IMR-90 (cell line): ENCODE results near the gene NET1. TPM values are rescaled to one million over a fixed set of nuclear protein-coding genes. Genes with fewer than 3 reads are reported as not detected.

Experiments used
- ATAC-seq: fragments of 200-7000 bp; cut with Tn5 transposase; 2 replicates; pipeline ENCODE4 v1.9.1; 2020; ENCODE audit warnings: low read depth, mild to moderate bottlenecking, moderate library complexity
- BruUV-seq: library from RNA; stranded (reverse); fragments of 400-500 nt; replicated peaks from 2 replicates; lab custom pipeline; 2021; lab: Mats Ljungman, UMichigan
- CTCF ChIA-PET: fragments of 300-600 bp; formaldehyde crosslinking; extraction: SDS; loops from one replicate; lab custom pipeline; 2021; ENCODE audit warnings: antibody characterized with exemption; lab: Yijun Ruan, JAX
- POLR2A ChIA-PET: fragments of 300-600 bp; sonication (Branson Sonifier 250); formaldehyde crosslinking; loops from one replicate; lab custom pipeline; 2022; ENCODE audit warnings: antibody characterized with exemption; ENCODE audit not compliant: unreplicated experiment; lab: Charles Lee
- DNase-seq: peaks from one replicate; pipeline ENCODE4 v3.0.0; 2013
- H2AFZ ChIP-seq: replicated peaks from 2 replicates; pipeline ENCODE3; 2013; ENCODE audit warnings: low read length, mild to moderate bottlenecking; ENCODE audit not compliant: poor library complexity
- H2AK5ac ChIP-seq: 2 replicates; pipeline ENCODE4 v1.6.1; 2013; ENCODE audit warnings: low read depth, low read length, inconsistent platforms
- H2AK9ac ChIP-seq: replicated peaks from 2 replicates; pipeline ENCODE3; 2013; ENCODE audit warnings: mild to moderate bottlenecking, low read depth, low read length, moderate library complexity; ENCODE audit not compliant: poor library complexity
- H2BK120ac ChIP-seq: 2 replicates; pipeline ENCODE4 v1.6.1; 2013; ENCODE audit warnings: low read depth, low read length, inconsistent platforms
- H2BK15ac ChIP-seq: 3 replicates; pipeline ENCODE4 v1.6.1; 2013; ENCODE audit warnings: low read depth, low read length, inconsistent platforms
- H2BK20ac ChIP-seq: 2 replicates; pipeline ENCODE4 v1.6.1; 2013; ENCODE audit warnings: low read depth, mild to moderate bottlenecking, inconsistent platforms, low read length, moderate library complexity
- H2BK5ac ChIP-seq: 2 replicates; pipeline ENCODE4 v1.6.1; 2013; ENCODE audit warnings: mild to moderate bottlenecking, low read depth, low read length, inconsistent platforms; ENCODE audit not compliant: poor library complexity, severe bottlenecking
- H3K14ac ChIP-seq: replicated peaks from 2 replicates; pipeline ENCODE4 v1.6.1; 2013; ENCODE audit warnings: low read depth, low read length, inconsistent platforms
- H3K18ac ChIP-seq: 2 replicates; pipeline ENCODE4 v1.6.1; 2013; ENCODE audit warnings: low read depth, low read length, control low read depth
- H3K23ac ChIP-seq: 2 replicates; pipeline ENCODE4 v1.6.1; 2013; ENCODE audit warnings: low read depth, low read length, inconsistent platforms
- H3K27ac ChIP-seq: 2 replicates; pipeline ENCODE4 v1.5.1; 2013; ENCODE audit warnings: mild to moderate bottlenecking, control low read depth, low read length; ENCODE audit not compliant: insufficient read depth
- H3K27me3 ChIP-seq: 2 replicates; pipeline ENCODE4 v1.6.1; 2013; ENCODE audit warnings: low read length; ENCODE audit not compliant: control insufficient read depth, insufficient read depth
- H3K36me3 ChIP-seq: 2 replicates; pipeline ENCODE4 v1.6.1; 2013; ENCODE audit warnings: low read length, mixed read lengths; ENCODE audit not compliant: control insufficient read depth, insufficient read depth
- H3K4ac ChIP-seq: 2 replicates; pipeline ENCODE4 v1.6.1; 2013; ENCODE audit warnings: low read depth, low read length, inconsistent platforms
- H3K4me1 ChIP-seq: 2 replicates; pipeline ENCODE4 v1.6.1; 2013; ENCODE audit warnings: low read length, mixed read lengths; ENCODE audit not compliant: control insufficient read depth, insufficient read depth
- H3K4me2 ChIP-seq: 2 replicates; pipeline ENCODE4 v1.6.1; 2013; ENCODE audit warnings: low read depth, mild to moderate bottlenecking, control low read depth, low read length, moderate library complexity
- H3K4me3 ChIP-seq: 2 replicates; pipeline ENCODE4 v1.5.1; 2013; ENCODE audit warnings: low read depth, mild to moderate bottlenecking, control low read depth, low read length, moderate library complexity; ENCODE audit not compliant: insufficient read depth
- H3K56ac ChIP-seq: 2 replicates; pipeline ENCODE4 v1.6.1; 2013; ENCODE audit warnings: low read length, inconsistent platforms; ENCODE audit not compliant: insufficient read depth; ENCODE audit errors: extremely low read depth
- H3K79me1 ChIP-seq, 2 experiments: 2 replicates each; pipeline ENCODE4 v1.6.1; 2013; ENCODE audit warnings: low read length in 2 of 2, inconsistent platforms in 1 of 2, low read depth in 1 of 2
- H3K9ac ChIP-seq: 2 replicates; pipeline ENCODE4 v1.6.1; 2013; ENCODE audit warnings: low read depth, low read length, control low read depth
- H3K9me1 ChIP-seq: 2 replicates; pipeline ENCODE4 v1.6.1; 2013; ENCODE audit warnings: low read length, inconsistent platforms; ENCODE audit not compliant: insufficient read depth
- H3K9me3 ChIP-seq: 2 replicates; pipeline ENCODE4 v1.6.1; 2013; ENCODE audit warnings: low read length; ENCODE audit not compliant: control insufficient read depth, insufficient read depth
- H4K20me1 ChIP-seq: 2 replicates; pipeline ENCODE4 v1.6.1; 2013; ENCODE audit warnings: low read length, inconsistent platforms; ENCODE audit not compliant: insufficient read depth
- H4K5ac ChIP-seq: 2 replicates; pipeline ENCODE4 v1.6.1; 2013; ENCODE audit warnings: mild to moderate bottlenecking, low read depth, low read length, control low read depth
- H4K8ac ChIP-seq, 2 experiments: 2 replicates each; pipeline ENCODE4 v1.6.1; 2013; ENCODE audit warnings: low read depth in 2 of 2, low read length in 2 of 2, control low read depth in 1 of 2, inconsistent platforms in 1 of 2
- H4K91ac ChIP-seq: 2 replicates; pipeline ENCODE4 v1.6.1; 2013; ENCODE audit warnings: low read depth, low read length, inconsistent platforms; ENCODE audit not compliant: insufficient read depth
- BHLHE40 ChIP-seq: fragments of 150-350 bp; IDR thresholded peaks from 2 replicates; pipeline ENCODE4 v1.6.1; 2016; ENCODE audit warnings: mild to moderate bottlenecking, low read depth, low read length
- CEBPB ChIP-seq: IDR thresholded peaks from 2 replicates; pipeline ENCODE4 v1.6.1; 2012; ENCODE audit warnings: low read depth, low read length, improper control_type of control experiment
- CHD1 ChIP-seq: IDR thresholded peaks from 2 replicates; pipeline ENCODE4 v1.6.1; 2012; ENCODE audit warnings: low read depth, low read length, improper control_type of control experiment
- MXI1 ChIP-seq: IDR thresholded peaks from 2 replicates; pipeline ENCODE4 v1.6.1; 2012; ENCODE audit warnings: low read depth, mild to moderate bottlenecking, low read length, moderate library complexity, borderline replicate concordance
- NFE2L2 ChIP-seq: fragments of 150-350 bp; IDR thresholded peaks from 2 replicates; pipeline ENCODE4 v1.6.1; 2016; ENCODE audit warnings: low read depth, mild to moderate bottlenecking, low read length
- POLR2A ChIP-seq: IDR thresholded peaks from 2 replicates; pipeline ENCODE4 v1.6.1; 2012; ENCODE audit warnings: mild to moderate bottlenecking, low read depth, low read length
- RAD21 ChIP-seq: IDR thresholded peaks from 2 replicates; pipeline ENCODE4 v1.6.1; 2012; ENCODE audit warnings: low read length, improper control_type of control experiment
- RCOR1 ChIP-seq: IDR thresholded peaks from 2 replicates; pipeline ENCODE4 v1.6.1; 2012; ENCODE audit warnings: mild to moderate bottlenecking, low read length, improper control_type of control experiment; ENCODE audit not compliant: insufficient replicate concordance
- RFX5 ChIP-seq: IDR thresholded peaks from 2 replicates; pipeline ENCODE4 v1.8.0; 2012; ENCODE audit warnings: low read depth, mild to moderate bottlenecking, low read length, moderate library complexity
- SMC3 ChIP-seq: fragments of 150-350 bp; IDR thresholded peaks from 2 replicates; pipeline ENCODE4 v1.6.1; 2016; ENCODE audit warnings: low read depth, mild to moderate bottlenecking, antibody characterized with exemption, low read length, moderate library complexity
- WGBS, 2 experiments: methylation state at CpG; one replicate each; pipeline versions ENCODE4 v1.1.5 to v1.1.7; 2013; ENCODE audit warnings: missing lambda C conversion rate in 2 of 2; ENCODE audit not compliant: insufficient read length in 1 of 2; ENCODE audit errors: extremely low coverage in 2 of 2; 5-methylcytosine and 5-hydroxymethylcytosine counted together
- dilution Hi-C: fragments of 300-500 bp; cut with HindIII; formaldehyde crosslinking; loops from one replicate; pipeline ENCODE4 v1.14.3; 2018; ENCODE audit warnings: low sequenced_read_pairs; ENCODE audit not compliant: unreplicated experiment
- in situ Hi-C: fragments of 300-500 bp; cut with MboI; formaldehyde crosslinking; loops from 3 replicates; pipeline ENCODE4 v1.14.3; 2019; ENCODE audit warnings: low sequenced_read_pairs, inconsistent platforms, mixed read lengths
- intact Hi-C: fragments of 100-400 bp; cut with micrococcal nuclease; formaldehyde crosslinking; loops from 2 replicates; pipeline ENCODE4 v1.10.0; 2022
- polyA plus RNA-seq, 3 experiments: library from polyadenylated mRNA; depleted of rRNA; stranded (reverse); fragments of >200 nt; gene quantifications; 2 replicates each; pipeline ENCODE4 v1.2.3, GENCODE V29; 2012; ENCODE audit warnings: low replicate concordance in 1 of 3
- total RNA-seq: library from RNA; depleted of rRNA; stranded (reverse); fragments of >200 nt; gene quantifications from 2 replicates; pipeline ENCODE4 v1.2.3, GENCODE V29; 2012

The NET1 gene
- total and polyA plus RNA-seq, 2 of the 4 experiments (the other 2 are of a cell fraction), result 20.0 to 54.7 TPM

- Histone ChIP-seq H3K4ac (no peak overlapping the region), H3K36me3 (peaks cover 23% of the 10 kb centered on the region), H2BK5ac (no peak overlapping the region), H2AK5ac (no peak overlapping the region), H3K9ac (no peak overlapping the region), H2BK15ac (no peak overlapping the region), H4K91ac (no peak overlapping the region), H3K4me2 (no peak overlapping the region), H4K20me1 (no peaks in the 10 kb centered on the region), H4K8ac (no peak overlapping the region), H3K56ac (no peak overlapping the region), H2BK120ac (no peak overlapping the region), H2AFZ (no peak overlapping the region), H2BK20ac (no peak overlapping the region), H3K4me1 (peaks cover 10% of the 10 kb centered on the region), H3K4me3 (no peak overlapping the region), H2AK9ac (no peak overlapping the region), H3K9me1 (peaks cover 5% of the 10 kb centered on the region), H3K18ac (no peak overlapping the region), H3K23ac (no peak overlapping the region), H3K14ac (no peak overlapping the region), H4K5ac (no peak overlapping the region), H3K27ac (no peak overlapping the region), H3K9me3 (no peaks in the 10 kb centered on the region), H3K27me3 (no peaks in the 10 kb centered on the region), H3K79me1 (peaks cover 5 to 10% of the 10 kb centered on the region in 2 experiments; a peak in 3 of 4 replicates)
- no peak for DNase-seq
- no TSS peak for BruUV-seq
- WGBS, 2 experiments, result 100% methylated on average over 1 of the region's 1 CpG; no CpG with 5 or more reads in 1 of the 2 experiments
- TF ChIP-seq RFX5 (no peak), RAD21 (no peak), CHD1 (no peak), RCOR1 (no peak), MXI1 (no peak), BHLHE40 (no peak), CEBPB (no peak), POLR2A (no peak), SMC3 (no peak), NFE2L2 (no peak)
- dilution Hi-C loops, result no loop called here
- CTCF ChIA-PET, result no interaction called here
- intact Hi-C loops, result no loop called here
- in situ Hi-C loops, result loop anchor here (25.0 kb wide), 1 partner anchor 404 kb away; no protein-coding TSS in a partner anchor
- POLR2A ChIA-PET, result no interaction called here
- no peak for ATAC-seq
Observed at GRCh38 chr10:5458425-5458824, 46.1 kb downstream of the NET1 start.
